GM18526 (cell line): ENCODE measurements around the gene AGBL4.

ENCODE experiments used
- POLR2A ChIP-seq: IDR thresholded peaks from 3 replicates; pipeline ENCODE4 v1.6.1; 2011; ENCODE audit not compliant: insufficient read length; ENCODE audit errors: extremely low read depth

The AGBL4 gene

GRCh38 chr1:48750109-48750508, 1273.6 kb downstream of the AGBL4 start:
- no peak for TF ChIP-seq POLR2A

GRCh38 chr1:48749068-48749467, 1274.7 kb downstream of the AGBL4 start:
- TF ChIP-seq POLR2A = no peak

- no peak for TF ChIP-seq POLR2A
These were observed 1276.8 kb downstream of the AGBL4 start for GRCh38 chr1:48746906-48747305.

- TF ChIP-seq POLR2A = no peak
These were observed 1279.7 kb downstream of the AGBL4 start for GRCh38 chr1:48744032-48744431.

- no peak for TF ChIP-seq POLR2A
These were observed 1280.3 kb downstream of the AGBL4 start for GRCh38 chr1:48743480-48743879.

- no peak for TF ChIP-seq POLR2A
These were observed 1282.4 kb downstream of the AGBL4 start for GRCh38 chr1:48741380-48741779.

GRCh38 chr1:48740621-48741020, 1283.1 kb downstream of the AGBL4 start:
- no peak for TF ChIP-seq POLR2A

GRCh38 chr1:48739091-48739490, 1284.7 kb downstream of the AGBL4 start:
- TF ChIP-seq POLR2A = no peak

GRCh38 chr1:48738356-48738755, 1285.4 kb downstream of the AGBL4 start:
- TF ChIP-seq POLR2A = no peak

GRCh38 chr1:48735796-48736195, 1288.0 kb downstream of the AGBL4 start:
- TF ChIP-seq POLR2A = no peak

- no peak for TF ChIP-seq POLR2A
These were observed 1293.4 kb downstream of the AGBL4 start for GRCh38 chr1:48730164-48730910.

GRCh38 chr1:48728584-48728983, 1295.2 kb downstream of the AGBL4 start:
- TF ChIP-seq POLR2A = no peak

GRCh38 chr1:48726557-48727215, 1297.1 kb downstream of the AGBL4 start:
- TF ChIP-seq POLR2A = no peak

- no peak for TF ChIP-seq POLR2A
These were observed 1297.6 kb downstream of the AGBL4 start for GRCh38 chr1:48726139-48726538.

- TF ChIP-seq POLR2A = no peak
These were observed 1298.3 kb downstream of the AGBL4 start for GRCh38 chr1:48725341-48726046.

GRCh38 chr1:48720929-48721328, 1302.8 kb downstream of the AGBL4 start:
- no peak for TF ChIP-seq POLR2A
